Activated CD8-positive, alpha-beta memory T cell treated with anti-CD3 and anti-CD28 coated beads for 48 hours (primary cell): ENCODE measurements around the gene COL23A1.

Source experiments
- DNase-seq, 3 experiments: peaks; one replicate each; pipeline ENCODE4 v3.0.0-alpha.2; 2020; ENCODE audit warnings: low read depth in 2 of 3, low spot score in 2 of 3

Gene COL23A1

GRCh38 chr5:178463321-178464155 is 126.7 kb downstream of the COL23A1 start:
- DNase-seq, result no peak

- DNase-seq, result no peak
These were observed 127.4 kb downstream of the COL23A1 start for GRCh38 chr5:178462816-178463215.

- DNase-seq, result no peak
These were observed 128.1 kb downstream of the COL23A1 start for GRCh38 chr5:178462076-178462475.

GRCh38 chr5:178461004-178461730 is 129.0 kb downstream of the COL23A1 start:
- DNase-seq, result peak in 2 of 3 experiments; percentile 14 to 19

GRCh38 chr5:178460598-178460997 is 129.6 kb downstream of the COL23A1 start:
- DNase-seq, result no peak

GRCh38 chr5:178460174-178460573 is 130.0 kb downstream of the COL23A1 start:
- DNase-seq, result no peak

- DNase-seq, result no peak
These were observed 132.1 kb downstream of the COL23A1 start for GRCh38 chr5:178458140-178458539.

- no peak for DNase-seq
These were observed 132.7 kb downstream of the COL23A1 start for GRCh38 chr5:178457471-178457870.

- no peak for DNase-seq
These were observed 134.7 kb downstream of the COL23A1 start for GRCh38 chr5:178455480-178455835.

- DNase-seq, result no peak
These were observed 135.2 kb downstream of the COL23A1 start for GRCh38 chr5:178454821-178455479.

- DNase-seq, result no peak
These were observed 135.9 kb downstream of the COL23A1 start for GRCh38 chr5:178454303-178454702.

GRCh38 chr5:178453224-178453623 is 137.0 kb downstream of the COL23A1 start:
- DNase-seq, result no peak

GRCh38 chr5:178450121-178451028 is 139.8 kb downstream of the COL23A1 start:
- no peak for DNase-seq

GRCh38 chr5:178449163-178450070 is 140.8 kb downstream of the COL23A1 start:
- no peak for DNase-seq

- no peak for DNase-seq
These were observed 144.7 kb downstream of the COL23A1 start for GRCh38 chr5:178445534-178445933.

GRCh38 chr5:178442405-178443257 is 147.6 kb downstream of the COL23A1 start:
- no peak for DNase-seq

GRCh38 chr5:178441486-178442270 is 148.5 kb downstream of the COL23A1 start:
- DNase-seq, result no peak

GRCh38 chr5:178440181-178440580 is 150.0 kb downstream of the COL23A1 start:
- DNase-seq, result no peak
